ENCODE measurements around the gene PDXP.

PDXP gene

DNA sequence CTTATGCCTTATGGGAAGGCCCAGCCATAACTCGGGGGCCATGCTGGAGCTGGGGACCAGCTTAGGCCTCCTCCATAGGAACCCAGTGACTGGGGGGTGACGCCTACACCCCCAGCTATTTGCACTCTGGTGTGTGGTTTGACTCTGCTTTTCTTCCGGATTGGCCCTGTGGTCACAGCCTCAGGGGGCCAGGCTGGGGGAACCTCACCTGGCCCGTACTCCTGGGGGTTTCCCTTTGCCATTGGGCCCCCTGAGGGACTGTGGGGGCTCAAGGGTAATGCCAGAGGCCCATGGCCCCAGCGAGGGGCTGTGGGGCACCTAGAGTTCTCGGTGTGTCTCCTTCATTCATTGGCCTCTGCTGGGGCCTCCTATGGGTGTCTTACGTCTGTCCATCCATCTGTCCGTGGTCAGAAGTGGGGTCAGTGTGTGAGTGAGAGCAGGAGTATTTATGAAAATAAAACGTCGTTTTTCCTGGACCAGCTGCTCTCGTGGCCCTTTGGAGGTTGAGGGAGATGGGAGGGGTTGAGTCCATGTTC, 25.4 kb upstream of the PDXP start:
- POLR2A ChIA-PET, result interaction anchor here (0.6 to 11.0 kb wide), 10 partner anchors 10 to 120 kb away, joined by 3 to 80 read pairs (median 4); partner anchors contain the start of genes GGA1, LGALS1, NOL12 and PDXP

DNA sequence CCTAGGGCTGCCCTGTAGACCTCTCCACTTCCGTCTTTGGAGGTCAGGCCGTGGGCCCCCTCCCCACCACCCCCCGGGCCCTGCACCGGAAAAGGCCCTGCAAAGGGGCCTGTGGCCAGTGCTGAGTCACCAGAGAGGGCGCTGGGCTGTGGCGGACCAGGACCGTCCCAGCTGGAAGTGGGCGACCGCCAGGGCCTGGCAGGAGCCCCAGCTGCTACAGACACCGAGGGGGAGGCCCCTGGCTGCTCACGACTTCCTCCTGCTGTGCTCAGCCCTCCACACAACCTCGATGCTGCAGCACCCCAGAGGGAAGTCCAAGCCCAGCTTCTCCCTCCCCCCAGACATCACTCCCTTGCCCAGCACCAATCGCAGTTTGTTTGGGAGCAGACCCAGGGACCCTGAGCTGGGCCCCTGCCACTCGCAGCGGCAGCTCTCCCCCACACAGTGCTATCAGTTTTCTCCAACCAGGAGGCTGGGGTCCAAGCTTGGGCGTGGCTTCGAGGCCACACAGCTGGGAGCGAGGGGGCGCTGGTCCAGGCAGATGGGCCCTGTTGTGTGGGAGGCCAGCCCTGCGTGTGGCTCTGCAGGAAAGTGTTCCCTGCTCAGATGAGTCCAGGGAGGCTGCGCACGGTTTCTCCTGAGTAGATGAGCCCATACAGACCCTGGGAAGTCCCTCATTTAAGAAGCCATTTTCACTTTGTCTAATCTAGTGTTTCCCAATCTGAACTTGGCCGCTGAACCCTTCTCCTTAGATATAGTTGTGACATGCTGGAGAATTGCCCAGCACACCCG, 24.7 kb upstream of the PDXP start:
- Histone ChIP-seq H3K4me3 (ENCODE audit: low read depth, low read length) (no peak overlapping the region), H3K4me1 (ENCODE audit: control insufficient read depth, insufficient read depth, low read length) (peaks cover 13% of the 10 kb centered on the region), H3K36me3 (ENCODE audit: control insufficient read depth in 2 of 2, insufficient read depth in 1 of 2, low read length in 2 of 2) (peaks cover 0 to 42% of the 10 kb centered on the region in 2 experiments; a peak in 1 of 3 replicates), H3K9me3 (ENCODE audit: control insufficient read depth, insufficient read depth, low read depth, low read length) (no peaks in the 10 kb centered on the region), H3K27ac (ENCODE audit: extremely low read depth, low read depth, low read length) (peak overlapping the region; percentile 7; the same call in 1 of the 2 replicates)
- ChIA-PET CTCF (interaction anchor here (0.6 to 17.0 kb wide), 10 partner anchors 9 to 647 kb away, joined by 3 to 353 read pairs (median 4); partner anchors contain the start of genes LGALS1 and NOL12), POLR2A (interaction anchor here (0.8 to 11.0 kb wide), 6 partner anchors 9 to 121 kb away, joined by 3 to 80 read pairs (median 6); partner anchors contain the start of genes GGA1, LGALS1 and PDXP)
- TF ChIP-seq ZSCAN16 (tag by site-specific recombination; IDR thresholded peaks at IDR 0.05), result no peak
- TF ChIP-seq, protein P1, sequence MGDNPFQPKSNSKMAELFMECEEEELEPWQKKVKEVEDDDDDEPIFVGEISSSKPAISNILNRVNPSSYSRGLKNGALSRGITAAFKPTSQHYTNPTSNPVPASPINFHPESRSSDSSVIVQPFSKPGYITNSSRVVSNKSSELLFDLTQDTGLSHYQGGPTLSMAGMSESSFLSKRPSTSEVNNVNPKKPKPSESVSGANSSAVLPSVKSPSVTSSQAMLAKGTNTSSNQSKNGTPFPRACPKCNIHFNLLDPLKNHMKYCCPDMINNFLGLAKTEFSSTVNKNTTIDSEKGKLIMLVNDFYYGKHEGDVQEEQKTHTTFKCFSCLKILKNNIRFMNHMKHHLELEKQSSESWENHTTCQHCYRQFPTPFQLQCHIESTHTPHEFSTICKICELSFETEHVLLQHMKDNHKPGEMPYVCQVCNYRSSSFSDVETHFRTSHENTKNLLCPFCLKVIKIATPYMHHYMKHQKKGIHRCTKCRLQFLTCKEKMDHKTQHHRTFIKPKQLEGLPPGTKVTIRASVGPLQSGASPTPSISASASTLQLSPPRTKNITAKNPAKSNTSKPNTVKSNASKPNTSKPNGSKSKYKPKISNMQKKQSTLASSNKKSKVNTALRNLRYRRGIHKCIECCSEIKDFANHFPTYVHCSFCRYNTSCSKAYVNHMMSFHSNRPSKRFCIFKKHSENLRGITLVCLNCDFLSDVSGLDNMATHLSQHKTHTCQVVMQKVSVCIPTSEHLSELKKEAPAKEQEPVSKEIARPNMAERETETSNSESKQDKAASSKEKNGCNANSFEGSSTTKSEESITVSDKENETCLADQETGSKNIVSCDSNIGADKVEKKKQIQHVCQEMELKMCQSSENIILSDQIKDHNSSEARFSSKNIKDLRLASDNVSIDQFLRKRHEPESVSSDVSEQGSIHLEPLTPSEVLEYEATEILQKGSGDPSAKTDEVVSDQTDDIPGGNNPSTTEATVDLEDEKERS (tag by site-specific recombination; IDR thresholded peaks at IDR 0.05), result no peak
- TF ChIP-seq, protein P2, sequence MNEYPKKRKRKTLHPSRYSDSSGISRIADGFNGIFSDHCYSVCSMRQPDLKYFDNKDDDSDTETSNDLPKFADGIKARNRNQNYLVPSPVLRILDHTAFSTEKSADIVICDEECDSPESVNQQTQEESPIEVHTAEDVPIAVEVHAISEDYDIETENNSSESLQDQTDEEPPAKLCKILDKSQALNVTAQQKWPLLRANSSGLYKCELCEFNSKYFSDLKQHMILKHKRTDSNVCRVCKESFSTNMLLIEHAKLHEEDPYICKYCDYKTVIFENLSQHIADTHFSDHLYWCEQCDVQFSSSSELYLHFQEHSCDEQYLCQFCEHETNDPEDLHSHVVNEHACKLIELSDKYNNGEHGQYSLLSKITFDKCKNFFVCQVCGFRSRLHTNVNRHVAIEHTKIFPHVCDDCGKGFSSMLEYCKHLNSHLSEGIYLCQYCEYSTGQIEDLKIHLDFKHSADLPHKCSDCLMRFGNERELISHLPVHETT (tag by site-specific recombination; IDR thresholded peaks at IDR 0.05), result no peak
- no peak for TF ChIP-seq ZNF324 (tag by site-specific recombination; IDR thresholded peaks at IDR 0.05)
- TF ChIP-seq ZBTB21 (tag by site-specific recombination; IDR thresholded peaks at IDR 0.05), result no peak
- no peak for TF ChIP-seq ZNF416 (tag by site-specific recombination; IDR thresholded peaks at IDR 0.05)
- TF ChIP-seq ZXDB (tag by site-specific recombination; IDR thresholded peaks at IDR 0.05), result 0 out of 2 replicates have a peak, but pooled peaks have one; percentile 35
- TF ChIP-seq, protein P3, sequence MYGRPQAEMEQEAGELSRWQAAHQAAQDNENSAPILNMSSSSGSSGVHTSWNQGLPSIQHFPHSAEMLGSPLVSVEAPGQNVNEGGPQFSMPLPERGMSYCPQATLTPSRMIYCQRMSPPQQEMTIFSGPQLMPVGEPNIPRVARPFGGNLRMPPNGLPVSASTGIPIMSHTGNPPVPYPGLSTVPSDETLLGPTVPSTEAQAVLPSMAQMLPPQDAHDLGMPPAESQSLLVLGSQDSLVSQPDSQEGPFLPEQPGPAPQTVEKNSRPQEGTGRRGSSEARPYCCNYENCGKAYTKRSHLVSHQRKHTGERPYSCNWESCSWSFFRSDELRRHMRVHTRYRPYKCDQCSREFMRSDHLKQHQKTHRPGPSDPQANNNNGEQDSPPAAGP (tag by site-specific recombination; IDR thresholded peaks at IDR 0.05), result no peak
- no peak for TF ChIP-seq KLF8 (tag by site-specific recombination; IDR thresholded peaks at IDR 0.05)
- no peak for TF ChIP-seq REPIN1 (tag by site-specific recombination; IDR thresholded peaks at IDR 0.05; ENCODE audit: low read depth)
- TF ChIP-seq, protein P4, sequence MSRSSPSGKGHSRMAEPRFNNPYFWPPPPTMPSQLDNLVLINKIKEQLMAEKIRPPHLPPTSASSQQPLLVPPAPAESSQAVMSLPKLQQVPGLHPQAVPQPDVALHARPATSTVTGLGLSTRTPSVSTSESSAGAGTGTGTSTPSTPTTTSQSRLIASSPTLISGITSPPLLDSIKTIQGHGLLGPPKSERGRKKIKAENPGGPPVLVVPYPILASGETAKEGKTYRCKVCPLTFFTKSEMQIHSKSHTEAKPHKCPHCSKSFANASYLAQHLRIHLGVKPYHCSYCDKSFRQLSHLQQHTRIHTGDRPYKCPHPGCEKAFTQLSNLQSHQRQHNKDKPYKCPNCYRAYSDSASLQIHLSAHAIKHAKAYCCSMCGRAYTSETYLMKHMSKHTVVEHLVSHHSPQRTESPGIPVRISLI (tag by site-specific recombination; IDR thresholded peaks at IDR 0.05), result no peak

More for the DNA sequence above, 25.4 kb upstream of the PDXP start:
- CTCF ChIA-PET, result interaction anchor here (0.6 to 17.0 kb wide), 9 partner anchors 8 to 646 kb away, joined by 3 to 353 read pairs (median 3); partner anchors contain the start of genes LGALS1 and NOL12
- Histone ChIP-seq H3K9me3 (ENCODE audit: control insufficient read depth, insufficient read depth, low read depth, low read length) (no peaks in the 10 kb centered on the region), H3K4me3 (ENCODE audit: low read depth, low read length) (no peak overlapping the region), H3K4me1 (ENCODE audit: control insufficient read depth, insufficient read depth, low read length) (peaks cover 13% of the 10 kb centered on the region), H3K36me3 (ENCODE audit: control insufficient read depth in 2 of 2, insufficient read depth in 1 of 2, low read length in 2 of 2) (peaks cover 0 to 48% of the 10 kb centered on the region in 2 experiments; a peak in 1 of 3 replicates), H3K27ac (ENCODE audit: extremely low read depth, low read depth, low read length) (peak overlapping the region; percentile 7; the same call in 1 of the 2 replicates)
- TF ChIP-seq ZNF174 (tag by site-specific recombination; IDR thresholded peaks at IDR 0.05) (no peak), GLI4 (tag by site-specific recombination; IDR thresholded peaks at IDR 0.05) (no peak), SP3 (tag by site-specific recombination; IDR thresholded peaks at IDR 0.05) (no peak), KLF16 (tag by site-specific recombination; IDR thresholded peaks at IDR 0.05) (no peak), ZNF391 (tag by site-specific recombination; IDR thresholded peaks at IDR 0.05; ENCODE audit: borderline replicate concordance, low read depth) (no peak), ZNF350 (tag by site-specific recombination; IDR thresholded peaks at IDR 0.05) (no peak), ZNF23 (tag by site-specific recombination; IDR thresholded peaks at IDR 0.05; ENCODE audit: borderline replicate concordance) (no peak), MEIS1 (CRISPR knock-in tag; IDR thresholded peaks at IDR 0.05; ENCODE audit: borderline replicate concordance) (no peak), ZNF843 (tag by site-specific recombination; IDR thresholded peaks at IDR 0.05) (no peak), ZNF121 (tag by site-specific recombination; IDR thresholded peaks at IDR 0.05) (no peak), ZFP37 (tag by site-specific recombination; IDR thresholded peaks at IDR 0.05) (no peak), ZNF423 (tag by site-specific recombination; IDR thresholded peaks at IDR 0.05) (no peak), OSR2 (tag by site-specific recombination; IDR thresholded peaks at IDR 0.05) (no peak)
- TF ChIP-seq, protein P5, sequence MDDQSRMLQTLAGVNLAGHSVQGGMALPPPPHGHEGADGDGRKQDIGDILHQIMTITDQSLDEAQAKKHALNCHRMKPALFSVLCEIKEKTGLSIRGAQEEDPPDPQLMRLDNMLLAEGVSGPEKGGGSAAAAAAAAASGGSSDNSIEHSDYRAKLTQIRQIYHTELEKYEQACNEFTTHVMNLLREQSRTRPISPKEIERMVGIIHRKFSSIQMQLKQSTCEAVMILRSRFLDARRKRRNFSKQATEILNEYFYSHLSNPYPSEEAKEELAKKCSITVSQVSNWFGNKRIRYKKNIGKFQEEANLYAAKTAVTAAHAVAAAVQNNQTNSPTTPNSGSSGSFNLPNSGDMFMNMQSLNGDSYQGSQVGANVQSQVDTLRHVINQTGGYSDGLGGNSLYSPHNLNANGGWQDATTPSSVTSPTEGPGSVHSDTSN (CRISPR knock-in tag; IDR thresholded peaks at IDR 0.05), result no peak
- TF ChIP-seq, protein P6, sequence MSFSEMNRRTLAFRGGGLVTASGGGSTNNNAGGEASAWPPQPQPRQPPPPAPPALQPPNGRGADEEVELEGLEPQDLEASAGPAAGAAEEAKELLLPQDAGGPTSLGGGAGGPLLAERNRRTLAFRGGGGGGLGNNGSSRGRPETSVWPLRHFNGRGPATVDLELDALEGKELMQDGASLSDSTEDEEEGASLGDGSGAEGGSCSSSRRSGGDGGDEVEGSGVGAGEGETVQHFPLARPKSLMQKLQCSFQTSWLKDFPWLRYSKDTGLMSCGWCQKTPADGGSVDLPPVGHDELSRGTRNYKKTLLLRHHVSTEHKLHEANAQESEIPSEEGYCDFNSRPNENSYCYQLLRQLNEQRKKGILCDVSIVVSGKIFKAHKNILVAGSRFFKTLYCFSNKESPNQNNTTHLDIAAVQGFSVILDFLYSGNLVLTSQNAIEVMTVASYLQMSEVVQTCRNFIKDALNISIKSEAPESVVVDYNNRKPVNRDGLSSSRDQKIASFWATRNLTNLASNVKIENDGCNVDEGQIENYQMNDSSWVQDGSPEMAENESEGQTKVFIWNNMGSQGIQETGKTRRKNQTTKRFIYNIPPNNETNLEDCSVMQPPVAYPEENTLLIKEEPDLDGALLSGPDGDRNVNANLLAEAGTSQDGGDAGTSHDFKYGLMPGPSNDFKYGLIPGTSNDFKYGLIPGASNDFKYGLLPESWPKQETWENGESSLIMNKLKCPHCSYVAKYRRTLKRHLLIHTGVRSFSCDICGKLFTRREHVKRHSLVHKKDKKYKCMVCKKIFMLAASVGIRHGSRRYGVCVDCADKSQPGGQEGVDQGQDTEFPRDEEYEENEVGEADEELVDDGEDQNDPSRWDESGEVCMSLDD (tag by site-specific recombination; IDR thresholded peaks at IDR 0.05), result no peak

Data from HEK293 (cell line).